ENCODE results near the gene RSPO3. TPM values are rescaled to one million over a fixed set of nuclear protein-coding genes. Genes with fewer than 3 reads are reported as not detected.
"Not testable (repeated sequence)": the region's sequence is repeated elsewhere in the genome, so short reads cannot be mapped to it uniquely, and the experiment has no call there.

RSPO3 gene
- total and polyA plus RNA-seq, 4 donors: 1.4 to 3.5 (median 1.6) TPM

GRCh38 chr6:127222418-127222817 is 103.9 kb downstream of the RSPO3 start:
- 88% methylated on average over 1 of the region's 1 CpG for WGBS

GRCh38 chr6:127225497-127225896 is 107.0 kb downstream of the RSPO3 start:
- no peaks in the 10 kb centered on the region for H3K27me3 ChIP-seq (ENCODE audit: control insufficient read depth in 4 of 4, insufficient read depth in 4 of 4, low read length in 3 of 4)
- no peak overlapping the region for H3K27ac ChIP-seq (ENCODE audit: low read depth in 1 of 2, low read length in 2 of 2)
- H3K4me1 ChIP-seq (ENCODE audit: control insufficient read depth in 4 of 4, insufficient read depth in 4 of 4, low read length in 3 of 4): no peaks in the 10 kb centered on the region
- no peaks in the 10 kb centered on the region for H3K36me3 ChIP-seq (ENCODE audit: control insufficient read depth in 4 of 4, insufficient read depth in 3 of 4, low read depth in 1 of 4, low read length in 3 of 4)
- H3K4me3 ChIP-seq (ENCODE audit: low read depth in 1 of 3, low read length in 3 of 3): no peak overlapping the region
- TF ChIP-seq SP1 (IDR thresholded peaks at IDR 0.05) (no peak), REST (IDR thresholded peaks at IDR 0.05) (no peak), FOXA2 (IDR thresholded peaks at IDR 0.05) (no peak), CTCF (IDR thresholded peaks at IDR 0.05; ENCODE audit: low read depth, low read length, missing input control) (no peak), YY1 (IDR thresholded peaks at IDR 0.05) (no peak), MAX (IDR thresholded peaks at IDR 0.05) (no peak), NR2F2 (IDR thresholded peaks at IDR 0.05) (no peak), GABPA (IDR thresholded peaks at IDR 0.05 in 1 of 2, conservative IDR thresholded peaks at IDR 0.05 in 1 of 2) (no peak)
- 88% methylated on average over 1 of the region's 1 CpG for WGBS
- DNase-seq (ENCODE audit: low spot score): no peak
- no peaks in the 10 kb centered on the region for H3K9me3 ChIP-seq (ENCODE audit: control insufficient read depth in 4 of 4, low read length in 3 of 4)
- H3K9ac ChIP-seq (ENCODE audit: low read depth in 1 of 2, low read length in 2 of 2): no peak overlapping the region

More at GRCh38 chr6:127222418-127222817, 103.9 kb downstream of the RSPO3 start:
- no peak for TF ChIP-seq YY1 (IDR thresholded peaks at IDR 0.05)
- no peak for TF ChIP-seq SP1 (IDR thresholded peaks at IDR 0.05)
- TF ChIP-seq RXRA (IDR thresholded peaks at IDR 0.05): no peak
- TF ChIP-seq EGR1 (IDR thresholded peaks at IDR 0.05; ENCODE audit: low read depth in 2 of 2): no peak
- TF ChIP-seq GABPA (IDR thresholded peaks at IDR 0.05 in 1 of 2, conservative IDR thresholded peaks at IDR 0.05 in 1 of 2): no peak
- TF ChIP-seq TAF1 (conservative IDR thresholded peaks at IDR 0.05): no peak
- no peak for TF ChIP-seq JUND (IDR thresholded peaks at IDR 0.05)
- TF ChIP-seq MAX (IDR thresholded peaks at IDR 0.05): no peak
- TF ChIP-seq FOXA2 (IDR thresholded peaks at IDR 0.05): no peak
- no peak for TF ChIP-seq ZBTB33 (IDR thresholded peaks at IDR 0.05)
- no peak for TF ChIP-seq RAD21 (IDR thresholded peaks at IDR 0.05)
- no peak for TF ChIP-seq NR2F2 (IDR thresholded peaks at IDR 0.05)
- no peak for TF ChIP-seq ATF3 (IDR thresholded peaks at IDR 0.05)
- Histone ChIP-seq H3K9ac (ENCODE audit: low read depth in 1 of 2, low read length in 2 of 2) (no peak overlapping the region), H3K36me3 (ENCODE audit: control insufficient read depth in 4 of 4, insufficient read depth in 3 of 4, low read depth in 1 of 4, low read length in 3 of 4) (no peaks in the 10 kb centered on the region), H3K4me1 (ENCODE audit: control insufficient read depth in 4 of 4, insufficient read depth in 4 of 4, low read length in 3 of 4) (no peaks in the 10 kb centered on the region), H3K4me3 (ENCODE audit: low read depth in 1 of 3, low read length in 3 of 3) (no peak overlapping the region), H3K27me3 (ENCODE audit: control insufficient read depth in 4 of 4, insufficient read depth in 4 of 4, low read length in 3 of 4) (no peaks in the 10 kb centered on the region), H3K27ac (ENCODE audit: low read depth in 1 of 2, low read length in 2 of 2) (no peak overlapping the region), H3K9me3 (ENCODE audit: control insufficient read depth in 4 of 4, low read length in 3 of 4) (no peaks in the 10 kb centered on the region)
- no peak for DNase-seq (ENCODE audit: low spot score)

- H3K27ac ChIP-seq (ENCODE audit: low read depth in 1 of 2, low read length in 2 of 2): not testable (repeated sequence)
These were observed 115.3 kb downstream of the RSPO3 start for GRCh38 chr6:127233819-127234218.

More at GRCh38 chr6:127233819-127234218, 115.3 kb downstream of the RSPO3 start:
- not testable (repeated sequence) for H3K9ac ChIP-seq (ENCODE audit: low read depth in 1 of 2, low read length in 2 of 2); H3K9me3 ChIP-seq (ENCODE audit: control insufficient read depth in 4 of 4, low read length in 3 of 4); H3K4me1 ChIP-seq (ENCODE audit: control insufficient read depth in 4 of 4, insufficient read depth in 4 of 4, low read length in 3 of 4); DNase-seq (ENCODE audit: low spot score); H3K4me3 ChIP-seq (ENCODE audit: low read depth in 1 of 3, low read length in 3 of 3); H3K27me3 ChIP-seq (ENCODE audit: control insufficient read depth in 4 of 4, insufficient read depth in 4 of 4, low read length in 3 of 4); H3K36me3 ChIP-seq (ENCODE audit: control insufficient read depth in 4 of 4, insufficient read depth in 3 of 4, low read depth in 1 of 4, low read length in 3 of 4)
- 79% methylated on average over 3 of the region's 3 CpGs for WGBS
